Fibroblast of skin of scalp (primary cell): ENCODE measurements around the gene TNIP1.
A peak's percentile ranks its signal among the peaks of the same experiment; 100 is the strongest.

Source experiments
- DNase-seq: peaks from one replicate; pipeline ENCODE4 v3.0.0-alpha.2; 2013

TNIP1 gene

GRCh38 chr5:151105561-151105960, 24.7 kb upstream of the TNIP1 start:
- DNase-seq: no peak

GRCh38 chr5:151104795-151105194, 24.0 kb upstream of the TNIP1 start:
- DNase-seq: peak; percentile 68

GRCh38 chr5:151101746-151102145, 20.9 kb upstream of the TNIP1 start:
- DNase-seq: no peak

- DNase-seq: no peak
Measured at GRCh38 chr5:151101151-151101550, 20.3 kb upstream of the TNIP1 start.

- no peak for DNase-seq
Measured at GRCh38 chr5:151100681-151101080, 19.8 kb upstream of the TNIP1 start.

GRCh38 chr5:151098768-151099121, 17.9 kb upstream of the TNIP1 start:
- no peak for DNase-seq

- no peak for DNase-seq
Measured at GRCh38 chr5:151097820-151098767, 17.3 kb upstream of the TNIP1 start.

- DNase-seq: no peak
Measured at GRCh38 chr5:151097061-151097460, 16.2 kb upstream of the TNIP1 start.

- no peak for DNase-seq
Measured at GRCh38 chr5:151096001-151096373, 15.2 kb upstream of the TNIP1 start.

- peak; percentile 37 for DNase-seq
Measured at GRCh38 chr5:151095341-151096000, 14.6 kb upstream of the TNIP1 start.

GRCh38 chr5:151094852-151095245, 14.0 kb upstream of the TNIP1 start:
- DNase-seq: peak; percentile 39

- DNase-seq: peak; percentile 36
Measured at GRCh38 chr5:151094030-151094851, 13.4 kb upstream of the TNIP1 start.

GRCh38 chr5:151093476-151093889, 12.6 kb upstream of the TNIP1 start:
- peak; percentile 96 for DNase-seq

- DNase-seq: peak; percentile 80
Measured at GRCh38 chr5:151092762-151093161, 11.9 kb upstream of the TNIP1 start.

GRCh38 chr5:151089726-151090125, 8.9 kb upstream of the TNIP1 start:
- no peak for DNase-seq

- DNase-seq: no peak
Measured at GRCh38 chr5:151088986-151089385, 8.2 kb upstream of the TNIP1 start.

- no peak for DNase-seq
Measured at GRCh38 chr5:151087486-151087885, 6.7 kb upstream of the TNIP1 start.

GRCh38 chr5:151086905-151087360, 6.1 kb upstream of the TNIP1 start:
- DNase-seq: no peak

GRCh38 chr5:151086192-151086869, 5.5 kb upstream of the TNIP1 start:
- no peak for DNase-seq

GRCh38 chr5:151085517-151086041, 4.7 kb upstream of the TNIP1 start:
- no peak for DNase-seq

GRCh38 chr5:151084363-151084762, 3.5 kb upstream of the TNIP1 start:
- no peak for DNase-seq

- DNase-seq: no peak
Measured at GRCh38 chr5:151083081-151083676, 2.3 kb upstream of the TNIP1 start.
